Measurements from ENCODE around the gene SRPK2. TPM values are rescaled to one million over a fixed set of nuclear protein-coding genes. Genes with fewer than 3 reads are reported as not detected.

SRPK2 gene
- total and polyA plus RNA-seq, 2 of the 13 experiments (the other 11 are each of a cell fraction or from before 2014, with no cell fraction given): 10.1 to 22.3 TPM

GRCh38 chr7:105389088-105389650 lies 448 bp upstream of the SRPK2 start (continued):
- TF ChIP-seq ZNF704 (CRISPR knock-in tag; IDR thresholded peaks at IDR 0.05; ENCODE audit: borderline replicate concordance) (no peak), MYNN (CRISPR knock-in tag; IDR thresholded peaks at IDR 0.05; ENCODE audit: low read depth) (no peak), NFATC3 (CRISPR knock-in tag; IDR thresholded peaks at IDR 0.05) (no peak), NR1H2 (CRISPR knock-in tag; IDR thresholded peaks at IDR 0.05; ENCODE audit: borderline replicate concordance, low read depth) (no peak), ZNF574 (CRISPR knock-in tag; IDR thresholded peaks at IDR 0.05) (no peak; the same call in 1 of the 2 replicates), REL (CRISPR knock-in tag; conservative IDR thresholded peaks at IDR 0.05) (no peak), ZNF737 (CRISPR knock-in tag; IDR thresholded peaks at IDR 0.05; ENCODE audit: borderline replicate concordance) (no peak), ELF4 (CRISPR knock-in tag; IDR thresholded peaks at IDR 0.05; ENCODE audit: borderline replicate concordance) (no peak), ZNF691 (CRISPR knock-in tag; IDR thresholded peaks at IDR 0.05; ENCODE audit: borderline replicate concordance, low read depth) (no peak), ZNF333 (CRISPR knock-in tag; IDR thresholded peaks at IDR 0.05; ENCODE audit: borderline replicate concordance) (no peak), STAT5B (CRISPR knock-in tag; IDR thresholded peaks at IDR 0.05) (no peak), BORCS8-MEF2B (CRISPR knock-in tag; IDR thresholded peaks at IDR 0.05) (0 out of 2 replicates have a peak, but pooled peaks have one; percentile 14), ZNF12 (CRISPR knock-in tag; IDR thresholded peaks at IDR 0.05) (no peak)
- TF ChIP-seq, protein P1, sequence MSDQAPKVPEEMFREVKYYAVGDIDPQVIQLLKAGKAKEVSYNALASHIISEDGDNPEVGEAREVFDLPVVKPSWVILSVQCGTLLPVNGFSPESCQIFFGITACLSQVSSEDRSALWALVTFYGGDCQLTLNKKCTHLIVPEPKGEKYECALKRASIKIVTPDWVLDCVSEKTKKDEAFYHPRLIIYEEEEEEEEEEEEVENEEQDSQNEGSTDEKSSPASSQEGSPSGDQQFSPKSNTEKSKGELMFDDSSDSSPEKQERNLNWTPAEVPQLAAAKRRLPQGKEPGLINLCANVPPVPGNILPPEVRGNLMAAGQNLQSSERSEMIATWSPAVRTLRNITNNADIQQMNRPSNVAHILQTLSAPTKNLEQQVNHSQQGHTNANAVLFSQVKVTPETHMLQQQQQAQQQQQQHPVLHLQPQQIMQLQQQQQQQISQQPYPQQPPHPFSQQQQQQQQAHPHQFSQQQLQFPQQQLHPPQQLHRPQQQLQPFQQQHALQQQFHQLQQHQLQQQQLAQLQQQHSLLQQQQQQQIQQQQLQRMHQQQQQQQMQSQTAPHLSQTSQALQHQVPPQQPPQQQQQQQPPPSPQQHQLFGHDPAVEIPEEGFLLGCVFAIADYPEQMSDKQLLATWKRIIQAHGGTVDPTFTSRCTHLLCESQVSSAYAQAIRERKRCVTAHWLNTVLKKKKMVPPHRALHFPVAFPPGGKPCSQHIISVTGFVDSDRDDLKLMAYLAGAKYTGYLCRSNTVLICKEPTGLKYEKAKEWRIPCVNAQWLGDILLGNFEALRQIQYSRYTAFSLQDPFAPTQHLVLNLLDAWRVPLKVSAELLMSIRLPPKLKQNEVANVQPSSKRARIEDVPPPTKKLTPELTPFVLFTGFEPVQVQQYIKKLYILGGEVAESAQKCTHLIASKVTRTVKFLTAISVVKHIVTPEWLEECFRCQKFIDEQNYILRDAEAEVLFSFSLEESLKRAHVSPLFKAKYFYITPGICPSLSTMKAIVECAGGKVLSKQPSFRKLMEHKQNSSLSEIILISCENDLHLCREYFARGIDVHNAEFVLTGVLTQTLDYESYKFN (CRISPR knock-in tag; conservative IDR thresholded peaks at IDR 0.05): no peak
- TF ChIP-seq, protein P2, sequence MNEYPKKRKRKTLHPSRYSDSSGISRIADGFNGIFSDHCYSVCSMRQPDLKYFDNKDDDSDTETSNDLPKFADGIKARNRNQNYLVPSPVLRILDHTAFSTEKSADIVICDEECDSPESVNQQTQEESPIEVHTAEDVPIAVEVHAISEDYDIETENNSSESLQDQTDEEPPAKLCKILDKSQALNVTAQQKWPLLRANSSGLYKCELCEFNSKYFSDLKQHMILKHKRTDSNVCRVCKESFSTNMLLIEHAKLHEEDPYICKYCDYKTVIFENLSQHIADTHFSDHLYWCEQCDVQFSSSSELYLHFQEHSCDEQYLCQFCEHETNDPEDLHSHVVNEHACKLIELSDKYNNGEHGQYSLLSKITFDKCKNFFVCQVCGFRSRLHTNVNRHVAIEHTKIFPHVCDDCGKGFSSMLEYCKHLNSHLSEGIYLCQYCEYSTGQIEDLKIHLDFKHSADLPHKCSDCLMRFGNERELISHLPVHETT (CRISPR knock-in tag; conservative IDR thresholded peaks at IDR 0.05): no peak
- TF ChIP-seq, protein P3, sequence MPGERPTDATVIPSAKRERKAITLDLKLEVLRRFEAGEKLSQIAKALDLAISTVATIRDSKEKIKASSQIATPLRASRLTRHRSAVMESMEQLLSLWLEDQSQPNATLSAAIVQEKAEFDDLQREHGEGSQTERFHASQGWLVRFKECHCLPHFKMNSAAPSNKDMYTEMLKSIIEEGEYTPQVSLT (CRISPR knock-in tag; IDR thresholded peaks at IDR 0.05; ENCODE audit: borderline replicate concordance, low read depth): no peak
- TF ChIP-seq, protein P4, sequence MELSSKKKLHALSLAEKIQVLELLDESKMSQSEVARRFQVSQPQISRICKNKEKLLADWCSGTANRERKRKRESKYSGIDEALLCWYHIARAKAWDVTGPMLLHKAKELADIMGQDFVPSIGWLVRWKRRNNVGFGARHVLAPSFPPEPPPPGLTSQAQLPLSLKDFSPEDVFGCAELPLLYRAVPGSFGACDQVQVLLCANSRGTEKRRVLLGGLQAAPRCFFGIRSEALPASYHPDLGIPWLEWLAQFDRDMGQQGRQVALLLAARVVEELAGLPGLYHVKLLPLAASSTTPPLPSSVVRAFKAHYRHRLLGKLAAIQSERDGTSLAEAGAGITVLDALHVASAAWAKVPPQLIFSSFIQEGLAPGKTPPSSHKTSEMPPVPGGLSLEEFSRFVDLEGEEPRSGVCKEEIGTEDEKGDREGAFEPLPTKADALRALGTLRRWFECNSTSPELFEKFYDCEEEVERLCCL (CRISPR knock-in tag; IDR thresholded peaks at IDR 0.05; ENCODE audit: borderline replicate concordance): no peak

All from HepG2 (cell line).